ENCODE measurements around the gene ZSWIM3. TPM values are rescaled to one million over a fixed set of nuclear protein-coding genes. Genes with fewer than 3 reads are reported as not detected.

ZSWIM3 gene
- total and polyA plus RNA-seq, 9 donors, result 1.8 to 7.5 (median 4.7) TPM

- H3K27ac ChIP-seq, result peak overlapping the region; percentile 26 to 78
- no peaks in the 10 kb centered on the region for H3K9me3 ChIP-seq
- TF ChIP-seq, protein P1, sequence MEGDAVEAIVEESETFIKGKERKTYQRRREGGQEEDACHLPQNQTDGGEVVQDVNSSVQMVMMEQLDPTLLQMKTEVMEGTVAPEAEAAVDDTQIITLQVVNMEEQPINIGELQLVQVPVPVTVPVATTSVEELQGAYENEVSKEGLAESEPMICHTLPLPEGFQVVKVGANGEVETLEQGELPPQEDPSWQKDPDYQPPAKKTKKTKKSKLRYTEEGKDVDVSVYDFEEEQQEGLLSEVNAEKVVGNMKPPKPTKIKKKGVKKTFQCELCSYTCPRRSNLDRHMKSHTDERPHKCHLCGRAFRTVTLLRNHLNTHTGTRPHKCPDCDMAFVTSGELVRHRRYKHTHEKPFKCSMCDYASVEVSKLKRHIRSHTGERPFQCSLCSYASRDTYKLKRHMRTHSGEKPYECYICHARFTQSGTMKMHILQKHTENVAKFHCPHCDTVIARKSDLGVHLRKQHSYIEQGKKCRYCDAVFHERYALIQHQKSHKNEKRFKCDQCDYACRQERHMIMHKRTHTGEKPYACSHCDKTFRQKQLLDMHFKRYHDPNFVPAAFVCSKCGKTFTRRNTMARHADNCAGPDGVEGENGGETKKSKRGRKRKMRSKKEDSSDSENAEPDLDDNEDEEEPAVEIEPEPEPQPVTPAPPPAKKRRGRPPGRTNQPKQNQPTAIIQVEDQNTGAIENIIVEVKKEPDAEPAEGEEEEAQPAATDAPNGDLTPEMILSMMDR (IDR thresholded peaks at IDR 0.05), result no peak
- no peak for TF ChIP-seq EP300 (IDR thresholded peaks at IDR 0.05)
- no peak for TF ChIP-seq POLR2A (IDR thresholded peaks at IDR 0.05)
- H3K4me3 ChIP-seq, result no peak overlapping the region
- 6 to 14% (median 6%) methylated on average over 11 of the region's 11 CpGs for WGBS, 3 donors
- H3K4me1 ChIP-seq (ENCODE audit: insufficient read depth), result peaks cover 31% of the 10 kb centered on the region
- H3K36me3 ChIP-seq, result no peaks in the 10 kb centered on the region
- intact Hi-C loops (cut with DNase I), result no loop called here
- no peaks in the 10 kb centered on the region for H3K27me3 ChIP-seq
- peak; percentile 85 to 89 (median 86) for DNase-seq
Observed at GRCh38 chr20:45919542-45920399, 62.4 kb downstream of the ZSWIM3 start.

DNA sequence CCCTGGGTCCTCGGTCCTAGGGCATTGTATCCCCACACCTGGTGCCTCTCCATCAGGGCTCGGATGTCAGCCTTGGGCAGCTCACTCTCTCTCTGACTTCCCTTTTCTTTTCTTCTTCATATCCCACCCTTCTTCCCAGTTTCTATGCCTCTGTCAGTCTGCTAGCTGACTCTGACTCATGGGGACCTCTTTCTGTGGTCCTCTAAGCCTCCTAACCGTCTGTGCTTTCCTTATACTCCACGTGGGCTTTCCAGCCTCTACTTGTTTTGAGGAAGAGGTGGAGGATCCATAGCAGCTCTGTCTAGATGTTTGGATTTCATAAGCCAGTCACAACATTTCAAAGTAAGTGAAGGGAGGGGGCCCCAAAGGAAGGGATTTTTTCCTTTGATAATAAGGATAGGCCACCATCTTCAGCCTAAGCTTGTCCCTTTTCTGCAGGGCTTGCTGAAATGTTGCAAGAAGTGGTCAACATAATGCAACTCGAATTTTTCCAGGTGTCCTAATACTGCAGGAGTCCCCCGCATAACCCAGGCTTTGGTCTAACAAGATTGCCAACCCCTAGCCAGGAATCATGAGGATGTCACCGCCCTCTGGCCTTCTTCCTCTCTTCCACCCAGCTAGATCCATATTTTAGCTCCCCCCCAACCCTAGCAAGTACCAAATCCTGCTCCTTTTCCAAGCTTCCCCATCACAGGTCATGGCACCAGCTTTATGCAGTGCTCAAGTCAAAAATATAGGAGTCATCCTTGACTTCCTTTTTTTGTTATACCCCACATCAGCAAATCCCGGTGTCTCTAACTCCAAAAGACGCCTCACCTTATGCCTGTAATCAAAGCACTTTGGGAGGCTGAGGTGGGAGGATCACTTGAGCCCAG is 63.3 kb downstream of the ZSWIM3 start:
- peak in 2 of 5 donors; percentile 9 to 22 for DNase-seq
- Histone ChIP-seq H3K27ac (peak overlapping the region; percentile 26 to 78), H3K9me3 (no peaks in the 10 kb centered on the region), H3K4me3 (no peak overlapping the region), H3K4me1 (ENCODE audit: insufficient read depth) (peaks cover 40% of the 10 kb centered on the region), H3K27me3 (no peaks in the 10 kb centered on the region), H3K36me3 (no peaks in the 10 kb centered on the region)
- 58 to 67% (median 65%) methylated on average over 9 of the region's 9 CpGs for WGBS, 3 donors
- TF ChIP-seq EP300 (IDR thresholded peaks at IDR 0.05) (no peak), POLR2A (IDR thresholded peaks at IDR 0.05) (no peak)
- TF ChIP-seq, protein P1 (IDR thresholded peaks at IDR 0.05), result no peak
- intact Hi-C loops (cut with DNase I), result no loop called here

DNA sequence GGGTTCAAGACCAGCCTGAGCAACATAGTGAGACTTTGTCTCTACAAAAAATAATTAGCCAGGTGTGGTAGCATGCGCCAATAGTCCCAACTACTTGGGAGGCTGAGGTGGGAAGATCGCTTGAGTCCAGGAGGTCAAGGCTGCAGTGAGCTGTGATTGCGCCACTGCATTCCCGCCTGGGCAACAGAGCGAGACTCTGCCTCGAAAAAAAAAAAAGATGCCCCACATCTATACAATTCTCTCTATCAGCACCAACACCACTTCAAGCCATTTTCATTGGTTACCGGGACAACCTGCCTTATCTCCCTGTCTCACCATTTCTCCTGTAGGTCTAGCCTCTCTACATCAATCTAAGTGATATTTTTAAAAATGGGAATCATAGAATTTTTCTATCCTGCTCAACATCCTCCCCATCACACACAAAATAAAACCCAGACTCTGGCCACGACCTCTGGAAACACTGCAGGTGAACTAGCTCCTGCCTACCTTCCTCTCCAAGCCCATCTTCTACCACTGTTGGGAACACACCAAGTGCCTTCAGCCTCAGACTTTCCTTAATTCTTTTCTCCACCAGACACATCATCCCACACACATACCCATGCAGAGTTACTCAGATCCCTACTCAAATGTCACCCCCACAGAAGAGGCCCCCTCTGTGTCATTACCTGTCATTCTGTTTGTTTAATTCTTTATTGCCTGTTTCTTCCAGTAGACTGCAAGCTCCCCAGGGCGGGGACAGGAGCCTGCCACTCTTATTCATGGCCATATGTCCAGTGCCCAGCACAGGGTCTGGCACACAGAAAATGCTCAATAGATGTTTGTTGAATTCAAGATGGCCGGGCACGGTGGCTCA is 64.1 kb downstream of the ZSWIM3 start:
- H3K4me1 ChIP-seq (ENCODE audit: insufficient read depth), result peaks cover 40% of the 10 kb centered on the region
- TF ChIP-seq EP300 (IDR thresholded peaks at IDR 0.05), result no peak
- TF ChIP-seq, protein P1 (IDR thresholded peaks at IDR 0.05), result no peak
- TF ChIP-seq POLR2A (IDR thresholded peaks at IDR 0.05), result no peak
- no peaks in the 10 kb centered on the region for H3K9me3 ChIP-seq
- 81 to 87% (median 82%) methylated on average over 11 of the region's 11 CpGs for WGBS, 3 donors
- no peak overlapping the region for H3K4me3 ChIP-seq
- H3K27me3 ChIP-seq, result no peaks in the 10 kb centered on the region
- peak in 2 of 5 donors; percentile 13 to 15 for DNase-seq
- intact Hi-C loops (cut with DNase I), result no loop called here
- no peak overlapping the region for H3K27ac ChIP-seq
- no peaks in the 10 kb centered on the region for H3K36me3 ChIP-seq
